IPS-NIHi7 (cell line): ENCODE data around the gene API5.
"Not testable (repeated sequence)": the region's sequence is repeated elsewhere in the genome, so short reads cannot be mapped to it uniquely, and the experiment has no call there.

Experiments used
- DNase-seq: peaks from one replicate; pipeline ENCODE4 v3.0.0; 2012; ENCODE audit warnings: mixed read lengths; ENCODE audit errors: extremely low spot score

API5 gene

GRCh38 chr11:43311791-43312607, at the start of gene API5:
Gene API5 (plus strand): TSS chr11:43311996. CDS start chr11:43312128, 132 bp downstream.
- peak; percentile 88 for DNase-seq

GRCh38 chr11:43267856-43268580, 43.8 kb upstream of the API5 start:
- no peak for DNase-seq

- peak; percentile 53 for DNase-seq
Observed at GRCh38 chr11:43268786-43269185, 43.0 kb upstream of the API5 start.

GRCh38 chr11:43269254-43269918, 42.4 kb upstream of the API5 start:
- peak; percentile 53 for DNase-seq

DNA sequence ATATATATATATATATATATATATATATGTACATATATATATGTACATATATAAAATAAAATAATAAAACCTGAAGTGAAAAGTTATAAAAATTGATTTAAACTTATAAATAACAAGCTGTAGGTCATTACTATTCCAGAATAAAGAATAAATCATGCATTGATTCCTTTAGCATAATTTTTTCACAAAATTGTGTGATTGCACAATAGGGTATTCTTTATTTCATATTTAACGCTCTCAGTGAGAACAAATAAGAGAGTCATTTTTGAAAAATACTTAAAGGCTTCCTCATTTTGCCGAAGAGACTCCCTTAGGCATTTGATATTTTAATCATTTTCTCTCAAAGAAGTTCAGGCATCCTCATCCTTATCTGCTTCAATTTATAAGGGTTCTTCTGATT, 41.3 kb upstream of the API5 start:
- DNase-seq = no peak

DNA sequence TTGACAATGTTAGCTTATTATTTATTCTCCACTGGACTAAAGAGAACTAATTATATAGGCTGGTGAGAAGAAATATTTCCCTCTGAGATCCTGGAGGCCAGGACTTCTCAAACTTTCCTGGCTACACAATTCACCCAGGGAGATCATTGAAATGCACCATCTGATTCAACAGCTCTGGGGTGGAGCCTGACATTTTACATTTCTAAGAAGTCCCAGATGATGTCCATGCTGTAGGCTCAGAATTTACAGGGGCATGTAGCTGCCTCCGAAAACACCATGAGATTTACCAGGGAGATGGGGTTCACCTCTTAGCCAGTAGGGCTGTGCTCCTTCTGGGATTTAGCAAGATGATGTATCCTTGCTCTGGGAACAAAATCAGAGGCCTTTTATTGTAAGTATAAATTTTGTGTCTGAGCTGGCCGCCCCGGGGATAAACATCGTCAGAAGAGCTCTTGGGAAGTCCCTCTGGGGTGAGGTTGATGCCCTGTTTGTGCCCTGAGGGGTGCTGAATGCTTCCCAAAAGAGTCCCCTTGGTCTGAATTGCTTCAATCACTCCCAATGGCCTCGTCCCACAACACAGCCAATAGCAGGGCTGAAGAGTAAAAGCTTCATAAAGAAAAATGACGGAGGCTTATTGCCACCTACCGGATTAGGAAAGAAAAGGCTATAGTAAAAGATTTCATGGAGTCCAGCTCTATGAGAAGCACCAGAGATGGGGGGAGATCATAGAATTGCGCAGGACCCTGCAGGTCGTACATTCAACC, 33.4 kb upstream of the API5 start:
- DNase-seq = peak; percentile 64

GRCh38 chr11:43282607-43283440, 29.0 kb upstream of the API5 start:
- peak; percentile 72 for DNase-seq

- DNase-seq = no peak
Observed at GRCh38 chr11:43285826-43286225, 26.0 kb upstream of the API5 start.

- no peak for DNase-seq
Observed at GRCh38 chr11:43289368-43289767, 22.4 kb upstream of the API5 start.

DNA sequence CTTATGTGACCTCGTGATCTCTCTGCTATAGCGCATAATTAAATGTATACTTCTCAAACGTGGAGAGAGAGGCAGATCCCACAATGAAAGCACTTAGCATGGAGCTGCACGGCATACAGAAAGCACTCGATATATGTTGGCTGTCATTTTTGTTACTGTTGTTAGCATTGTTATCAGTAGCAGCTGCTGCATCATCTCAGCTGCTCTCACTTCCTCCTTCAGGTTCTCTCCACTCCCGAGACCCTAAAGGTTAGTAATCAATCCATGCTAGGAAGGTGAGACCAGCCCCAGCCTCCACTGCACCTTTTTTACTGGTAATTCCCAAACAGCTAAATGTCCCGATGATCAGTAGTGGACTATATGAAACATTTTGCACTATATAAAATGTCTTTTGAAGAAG, 13.4 kb upstream of the API5 start:
- no peak for DNase-seq

DNA sequence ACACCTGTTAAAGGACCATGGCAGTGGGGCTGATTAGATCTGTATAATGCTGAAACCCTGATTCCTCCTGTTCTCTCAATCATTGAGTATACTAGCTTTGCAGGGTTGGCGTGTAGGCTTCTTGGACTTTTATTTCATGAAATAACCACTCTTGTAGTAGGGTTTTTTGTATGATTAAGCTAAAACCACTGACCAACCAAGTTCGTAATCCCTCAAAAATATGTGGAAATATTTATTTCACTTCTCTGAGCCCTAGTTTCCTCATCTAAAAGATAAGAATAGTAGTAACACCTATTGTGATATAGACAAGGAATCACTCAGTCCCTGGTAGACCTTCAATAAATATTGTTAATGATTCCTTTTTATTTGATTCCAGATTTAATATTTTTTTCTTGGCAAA, 4.2 kb downstream of the API5 start:
- DNase-seq = no peak

DNA sequence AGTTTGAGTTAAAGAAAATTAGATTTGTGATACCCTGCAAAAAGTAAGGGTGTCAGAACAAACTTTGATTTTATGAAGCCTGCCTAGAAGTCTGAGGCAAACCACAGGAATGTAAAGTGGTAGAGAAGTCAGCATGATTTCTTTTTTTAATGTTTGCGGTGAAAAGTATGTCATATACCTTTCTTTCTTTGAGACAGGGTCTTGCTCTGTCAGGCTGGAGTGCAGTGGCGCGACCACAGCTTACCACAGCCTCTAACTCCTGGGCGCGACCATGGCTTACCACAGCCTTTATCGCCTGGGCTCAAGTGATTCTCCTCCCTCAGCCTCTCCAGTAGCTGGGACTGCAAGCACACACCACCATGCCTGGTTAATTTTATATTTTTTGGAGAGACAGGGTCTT, 4.7 kb downstream of the API5 start:
- DNase-seq = no peak

- DNase-seq = no peak
Observed at GRCh38 chr11:43327987-43328386, 16.2 kb downstream of the API5 start.

DNA sequence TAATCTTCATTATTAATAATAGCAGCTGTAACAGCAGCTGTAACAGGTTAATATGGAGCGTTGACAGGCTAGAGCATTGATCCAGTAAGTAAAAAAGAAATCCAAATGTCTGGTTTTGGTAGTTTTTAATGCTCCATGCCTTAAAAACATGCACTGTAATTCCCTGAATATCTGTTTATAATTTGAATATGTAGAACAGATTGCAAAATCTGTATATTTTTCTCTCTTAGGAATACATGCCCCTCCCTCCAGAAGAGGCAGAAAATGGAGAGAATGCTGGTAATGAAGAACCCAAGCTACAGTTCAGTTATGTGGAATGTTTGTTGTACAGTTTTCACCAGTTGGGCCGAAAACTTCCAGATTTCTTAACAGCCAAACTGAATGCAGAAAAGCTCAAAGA, 16.7 kb downstream of the API5 start:
- DNase-seq = no peak

- no peak for DNase-seq
Observed at GRCh38 chr11:43341159-43341558, 29.4 kb downstream of the API5 start.

DNA sequence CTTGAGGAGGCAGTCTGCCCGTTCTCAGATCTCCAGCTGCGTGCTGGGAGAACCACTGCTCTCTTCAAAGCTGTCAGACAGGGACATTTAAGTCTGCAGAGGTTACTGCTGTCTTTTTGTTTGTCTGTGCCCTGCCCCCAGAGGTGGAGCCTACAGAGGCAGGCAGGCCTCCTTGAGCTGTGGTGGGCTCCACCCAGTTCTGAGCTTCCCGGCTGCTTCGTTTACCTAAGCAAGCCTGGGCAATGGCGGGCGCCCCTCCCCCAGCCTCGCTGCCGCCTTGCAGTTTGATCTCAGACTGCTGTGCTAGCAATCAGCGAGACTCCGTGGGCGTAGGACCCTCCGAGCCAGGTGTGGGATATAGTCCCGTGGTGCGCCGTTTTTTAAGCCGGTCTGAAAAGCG, 39.6 kb downstream of the API5 start:
- not testable (repeated sequence) for DNase-seq

- DNase-seq = no peak
Observed at GRCh38 chr11:43354311-43354710, 42.5 kb downstream of the API5 start.

DNA sequence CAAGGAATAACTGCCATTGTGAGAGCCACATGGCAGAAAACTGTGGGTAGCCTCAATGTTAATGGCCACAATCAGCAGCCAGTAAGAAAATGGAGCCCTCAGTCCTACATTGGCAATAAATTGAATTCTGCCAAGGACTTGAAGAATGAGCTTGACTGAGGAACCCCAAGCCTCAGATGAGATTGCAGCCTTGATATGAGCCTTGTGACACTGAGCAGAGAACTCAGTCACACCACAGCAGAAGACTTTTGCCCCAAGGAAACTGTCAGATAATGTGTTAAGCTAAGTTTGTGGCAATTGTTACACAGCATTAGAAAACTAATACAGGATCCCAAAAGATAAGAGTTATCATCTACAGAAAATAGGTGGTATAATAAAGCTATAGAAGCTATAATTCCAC, 44.5 kb downstream of the API5 start:
- DNase-seq = no peak

DNA sequence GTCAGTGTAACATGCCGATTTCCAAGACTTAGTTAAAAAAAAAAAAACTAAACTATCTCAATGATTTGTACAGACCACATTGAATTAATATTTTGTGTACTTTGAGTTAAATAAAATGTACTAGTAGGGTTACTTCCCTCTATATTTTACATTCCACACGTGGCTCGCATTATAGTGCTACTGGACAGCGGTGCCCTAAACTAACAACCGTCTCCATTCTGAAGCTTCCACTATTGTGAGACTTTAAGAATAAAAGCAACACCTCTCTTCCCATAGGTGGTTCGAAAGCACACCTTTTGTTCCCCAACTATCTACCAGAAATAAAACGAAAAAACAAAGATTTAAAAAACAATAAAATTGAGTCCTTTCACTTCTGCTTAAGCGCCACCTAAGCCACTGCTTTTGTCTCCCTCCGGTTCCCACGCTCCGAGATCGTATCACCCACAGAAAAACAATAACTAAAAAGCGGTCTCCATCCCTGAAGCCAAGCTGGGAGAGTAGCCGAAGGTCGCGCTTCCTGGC, 46.5 kb downstream of the API5 start:
- no peak for DNase-seq

DNA sequence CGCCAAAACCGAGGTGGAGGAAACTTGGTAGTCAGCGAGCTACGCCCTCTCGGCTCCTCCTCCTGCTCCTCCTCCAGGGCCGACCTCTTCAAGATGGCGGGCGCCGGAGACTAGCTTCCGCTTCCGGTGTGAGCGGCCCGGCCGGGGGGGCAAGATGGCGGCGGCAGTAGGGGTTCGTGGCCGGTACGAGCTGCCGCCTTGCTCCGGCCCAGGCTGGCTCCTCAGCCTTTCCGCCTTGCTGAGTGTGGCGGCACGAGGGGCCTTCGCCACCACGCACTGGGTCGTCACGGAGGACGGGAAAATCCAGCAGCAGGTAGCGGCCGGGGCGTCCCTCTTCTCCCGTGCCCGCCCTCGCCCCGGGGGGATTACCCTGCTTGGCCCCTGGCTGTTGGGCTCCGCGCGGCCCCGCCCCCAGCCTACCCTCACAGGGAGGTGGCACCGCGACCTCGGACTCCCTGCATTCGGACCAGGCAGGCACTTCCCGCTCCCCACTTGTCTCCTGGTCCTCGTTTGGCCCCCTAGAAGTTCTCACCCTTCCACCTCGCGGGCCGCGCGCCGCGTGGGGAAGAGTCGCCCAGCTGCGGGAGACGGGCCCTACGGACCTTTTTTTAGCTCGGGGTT, 47.1 kb downstream of the API5 start, which contains the start of gene TTC17:
TSS of gene TTC17 (plus strand) at position 120 of the 621 bp plus-strand sequence. CDS start at position 155, 35 bp downstream.
- peak; percentile 93 for DNase-seq
